K562 (cell line): ENCODE measurements around the gene PLXNB2. TPM values are rescaled to one million over a fixed set of nuclear protein-coding genes. Genes with fewer than 3 reads are reported as not detected.

Source experiments
- CBFA2T2 ChIP-seq: fragments of 450-650 bp; conservative IDR thresholded peaks from 2 replicates; pipeline ENCODE4 v1.6.1; 2017; ENCODE audit warnings: mild to moderate bottlenecking
- CHD1 ChIP-seq: fragments of 200-600 bp; sonication (generic); IDR thresholded peaks from one replicate; pipeline ENCODE4 v1.6.1; 2012; ENCODE audit warnings: mild to moderate bottlenecking, moderate library complexity, low read length, inconsistent platforms
- E2F5 ChIP-seq: sonication (generic); formaldehyde crosslinking; IDR thresholded peaks from 2 replicates; pipeline ENCODE4 v1.8.0; 2022; ENCODE audit warnings: mild to moderate bottlenecking, missing genetic modification reagents
- HMG20B ChIP-seq: fragments of 250-450 bp; sonication (Bioruptor Pico); IDR thresholded peaks from 2 replicates; pipeline ENCODE4 v1.5.0; 2021; ENCODE audit warnings: mild to moderate bottlenecking
- LARP7 ChIP-seq: fragments of 450-650 bp; IDR thresholded peaks from 2 replicates; pipeline ENCODE4 v1.6.1; 2016
- LCOR ChIP-seq: sonication (generic); formaldehyde crosslinking; IDR thresholded peaks from 2 replicates; pipeline ENCODE4 v1.8.0; 2022; ENCODE audit warnings: mild to moderate bottlenecking, missing genetic modification reagents
- NFE2L1 ChIP-seq: fragments of 450-650 bp; IDR thresholded peaks from 2 replicates; pipeline ENCODE4 v1.6.1; 2016; ENCODE audit warnings: missing genetic modification characterization, low read depth, mild to moderate bottlenecking, missing compliant biosample characterization, moderate library complexity, borderline replicate concordance
- NR2F6 ChIP-seq: fragments of 450-650 bp; formaldehyde crosslinking; IDR thresholded peaks from 2 replicates; pipeline ENCODE4 v1.4.0; 2020; ENCODE audit warnings: mild to moderate bottlenecking
- PURB ChIP-seq: sonication (generic); formaldehyde crosslinking; IDR thresholded peaks from 2 replicates; pipeline ENCODE4 v1.9.0; 2021; ENCODE audit warnings: low read depth, mild to moderate bottlenecking, missing genetic modification reagents
- RCOR1 ChIP-seq, 2 experiments: IDR thresholded peaks; 2 replicates each; pipeline ENCODE4 v1.6.1; 2012; ENCODE audit warnings: low read depth in 2 of 2, low read length in 2 of 2, borderline replicate concordance in 1 of 2, improper control_type of control experiment in 1 of 2
- RERE ChIP-seq: sonication (generic); formaldehyde crosslinking; IDR thresholded peaks from 2 replicates; pipeline ENCODE4 v1.8.0; 2023; ENCODE audit warnings: missing genetic modification reagents, mild to moderate bottlenecking, borderline replicate concordance
- SMAD3 ChIP-seq: fragments of 450-650 bp; formaldehyde crosslinking; conservative IDR thresholded peaks from 2 replicates; pipeline ENCODE4 v1.4.0; 2020; ENCODE audit warnings: mild to moderate bottlenecking
- TCF7L2 ChIP-seq: fragments of 150-350 bp; IDR thresholded peaks from 2 replicates; pipeline ENCODE4 v1.6.1; 2016; ENCODE audit warnings: low read depth, mild to moderate bottlenecking, low read length, moderate library complexity
- YY1 ChIP-seq, 3 experiments: IDR thresholded peaks; 2 replicates each; pipeline ENCODE4 v1.6.1; 2011; ENCODE audit warnings: low read length in 2 of 3, mild to moderate bottlenecking in 2 of 3, moderate library complexity in 2 of 3, borderline replicate concordance in 1 of 3, control low read depth in 1 of 3, low read depth in 1 of 3; ENCODE audit not compliant: insufficient read depth in 3 of 3, insufficient replicate concordance in 2 of 3, control insufficient read depth in 1 of 3, insufficient read length in 1 of 3; ENCODE audit errors: extremely low read depth in 1 of 3
- ZKSCAN3 ChIP-seq: fragments of 250-450 bp; sonication (Bioruptor Pico); IDR thresholded peaks from 2 replicates; pipeline ENCODE4 v1.4.0; 2020
- ZNF165 ChIP-seq: fragments of 250-450 bp; sonication (Bioruptor Pico); IDR thresholded peaks from 2 replicates; pipeline ENCODE4 v1.4.0; 2020; ENCODE audit warnings: borderline replicate concordance
- polyA plus RNA-seq, 8 experiments: library from polyadenylated mRNA; depleted of rRNA in 4 of 8; stranded (reverse) in 5 of 8; unstranded in 3 of 8; fragments of >200 nt; fragmentation: Nextera tagmentation in 2 of 8; fragmentation: Illumina TruSeq in 1 of 8; extraction: Ambion mirVana in 2 of 8; extraction: Trizol in 1 of 8; gene quantifications; 2 replicates each; pipeline versions ENCODE4 v1.2.1 to v1.2.3, GENCODE V29; 2011 to 2014; ENCODE audit warnings: inconsistent platforms in 1 of 8, missing spikeins in 1 of 8
- total RNA-seq, 7 experiments: library from RNA; depleted of rRNA in 6 of 7; stranded (reverse); fragments of >200 nt in 6 of 7; fragmentation: Illumina TruSeq in 2 of 7; extraction: Trizol in 2 of 7; gene quantifications; 2 replicates each; pipeline versions ENCODE4 v1.2.1 to v1.2.3, GENCODE V29; 2011 to 2021; ENCODE audit warnings: low replicate concordance in 1 of 7
- TF ChIP-seq, protein P1 (sequence below): fragments of 250-450 bp; sonication (Bioruptor Pico); IDR thresholded peaks from 2 replicates; pipeline ENCODE4 v1.8.0; 2021; ENCODE audit warnings: borderline replicate concordance, mild to moderate bottlenecking, moderate library complexity; ENCODE audit not compliant: poor library complexity, severe bottlenecking
- TF ChIP-seq, protein P2 (sequence below): fragments of 250-450 bp; sonication (Bioruptor Pico); IDR thresholded peaks from 2 replicates; pipeline ENCODE4 v1.9.0; 2021; ENCODE audit warnings: mild to moderate bottlenecking, inconsistent platforms

Gene PLXNB2
- total and polyA plus RNA-seq, 9 of the 15 experiments (the other 6 are each of a cell fraction or from before 2014, with no cell fraction given) = 0.15 to 45.1 (median 13.6) TPM

DNA sequence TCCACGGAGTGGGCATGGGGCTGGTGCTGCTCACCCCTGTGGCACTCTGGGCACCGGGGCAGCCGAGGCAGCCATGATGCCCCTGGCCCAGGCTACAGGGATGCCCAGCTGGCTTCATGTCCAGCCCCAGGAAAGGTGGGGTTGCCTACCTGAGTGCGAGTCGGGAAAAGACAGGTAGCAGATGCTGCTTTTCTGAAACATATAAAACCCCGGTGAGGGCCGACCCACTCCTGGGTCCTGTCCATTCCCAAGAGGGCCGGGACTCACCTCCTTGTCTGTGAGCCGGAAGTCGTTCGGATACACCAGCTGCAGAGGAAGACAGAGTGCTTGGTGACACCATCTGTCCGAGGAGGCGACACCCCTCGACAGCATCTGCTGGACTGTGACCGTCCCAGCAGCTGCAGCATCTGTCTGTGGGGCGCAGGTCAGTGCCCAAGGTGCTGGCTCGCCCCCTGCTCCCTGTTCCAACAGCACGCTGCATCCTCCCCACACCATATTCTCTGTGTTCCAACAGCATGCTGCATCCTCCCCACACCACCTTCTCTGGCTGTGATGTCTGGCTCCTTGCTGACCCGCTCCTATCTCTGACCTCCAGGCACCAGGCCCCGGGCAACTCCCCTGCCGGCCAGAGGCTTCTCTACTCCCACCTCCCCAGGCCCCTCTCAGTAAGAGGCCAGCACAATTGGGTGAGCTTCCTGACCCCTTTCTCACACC is 11.4 kb upstream of the PLXNB2 start (continued):
- TF ChIP-seq HMG20B (CRISPR knock-in tag) (no peak), TCF7L2 (no peak), CBFA2T2 (peak; percentile 83), ZKSCAN3 (CRISPR knock-in tag) (no peak), SMAD3 (CRISPR knock-in tag) (no peak), RCOR1 (IDR thresholded peaks at IDR 0.05; ENCODE audit: borderline replicate concordance in 1 of 2, low read depth in 2 of 2, low read length in 2 of 2) (peak in 1 of 2 experiments; percentile 30; a peak in 1 of 4 replicates), NFE2L1 (tag) (no peak), CHD1 (no peak), E2F5 (CRISPR knock-in tag) (no peak), LCOR (no peak), RERE (CRISPR knock-in tag) (no peak), YY1 (IDR thresholded peaks at IDR 0.05; ENCODE audit: borderline replicate concordance in 1 of 3, control insufficient read depth in 1 of 3, extremely low read depth in 1 of 3, insufficient read depth in 3 of 3, insufficient read length in 1 of 3, insufficient replicate concordance in 2 of 3, low read depth in 1 of 3, low read length in 2 of 3) (no peak), PURB (CRISPR knock-in tag) (no peak), ZNF165 (CRISPR knock-in tag) (no peak), LARP7 (no peak), NR2F6 (no peak)
- TF ChIP-seq, protein P1, sequence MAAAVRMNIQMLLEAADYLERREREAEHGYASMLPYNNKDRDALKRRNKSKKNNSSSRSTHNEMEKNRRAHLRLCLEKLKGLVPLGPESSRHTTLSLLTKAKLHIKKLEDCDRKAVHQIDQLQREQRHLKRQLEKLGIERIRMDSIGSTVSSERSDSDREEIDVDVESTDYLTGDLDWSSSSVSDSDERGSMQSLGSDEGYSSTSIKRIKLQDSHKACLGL (CRISPR knock-in tag) = no peak
- TF ChIP-seq, protein P2, sequence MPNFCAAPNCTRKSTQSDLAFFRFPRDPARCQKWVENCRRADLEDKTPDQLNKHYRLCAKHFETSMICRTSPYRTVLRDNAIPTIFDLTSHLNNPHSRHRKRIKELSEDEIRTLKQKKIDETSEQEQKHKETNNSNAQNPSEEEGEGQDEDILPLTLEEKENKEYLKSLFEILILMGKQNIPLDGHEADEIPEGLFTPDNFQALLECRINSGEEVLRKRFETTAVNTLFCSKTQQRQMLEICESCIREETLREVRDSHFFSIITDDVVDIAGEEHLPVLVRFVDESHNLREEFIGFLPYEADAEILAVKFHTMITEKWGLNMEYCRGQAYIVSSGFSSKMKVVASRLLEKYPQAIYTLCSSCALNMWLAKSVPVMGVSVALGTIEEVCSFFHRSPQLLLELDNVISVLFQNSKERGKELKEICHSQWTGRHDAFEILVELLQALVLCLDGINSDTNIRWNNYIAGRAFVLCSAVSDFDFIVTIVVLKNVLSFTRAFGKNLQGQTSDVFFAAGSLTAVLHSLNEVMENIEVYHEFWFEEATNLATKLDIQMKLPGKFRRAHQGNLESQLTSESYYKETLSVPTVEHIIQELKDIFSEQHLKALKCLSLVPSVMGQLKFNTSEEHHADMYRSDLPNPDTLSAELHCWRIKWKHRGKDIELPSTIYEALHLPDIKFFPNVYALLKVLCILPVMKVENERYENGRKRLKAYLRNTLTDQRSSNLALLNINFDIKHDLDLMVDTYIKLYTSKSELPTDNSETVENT (CRISPR knock-in tag) = no peak
